ENCODE data around the gene RCC1.

Gene RCC1

GRCh38 chr1:28505406-28506187, at the start of gene RCC1:
TSS of gene RCC1 (plus strand) at chr1:28506043. CDS start at chr1:28529867, 23,824 bp downstream.
- TF ChIP-seq CTCF (IDR thresholded peaks at IDR 0.05): no peak

- TF ChIP-seq CTCF (IDR thresholded peaks at IDR 0.05): no peak
These were observed 49.8 kb upstream of the RCC1 start for GRCh38 chr1:28456078-28456477.

GRCh38 chr1:28457678-28458077, 48.2 kb upstream of the RCC1 start:
- TF ChIP-seq CTCF (IDR thresholded peaks at IDR 0.05): no peak

GRCh38 chr1:28458237-28459228, 47.3 kb upstream of the RCC1 start:
- TF ChIP-seq CTCF (IDR thresholded peaks at IDR 0.05): no peak

GRCh38 chr1:28466226-28466778, 39.5 kb upstream of the RCC1 start:
- no peak for TF ChIP-seq CTCF (IDR thresholded peaks at IDR 0.05)

GRCh38 chr1:28470146-28470545, 35.7 kb upstream of the RCC1 start:
- no peak for TF ChIP-seq CTCF (IDR thresholded peaks at IDR 0.05)

GRCh38 chr1:28480308-28480707, 25.5 kb upstream of the RCC1 start:
- no peak for TF ChIP-seq CTCF (IDR thresholded peaks at IDR 0.05)
